ENCODE data around the gene CAMK1G. TPM values are rescaled to one million over a fixed set of nuclear protein-coding genes. Genes with fewer than 3 reads are reported as not detected.

The CAMK1G gene
- total RNA-seq, 2 donors from 2014 or later: 0.55 to 2.1 TPM

- Mint-ChIP-seq H3K27ac (no peak overlapping the region), H3K4me1 (peaks cover 7% of the 10 kb centered on the region)
These were observed 24.3 kb downstream of the CAMK1G start for GRCh38 chr1:209607795-209608178.

GRCh38 chr1:209609041-209609790 lies 25.7 kb downstream of the CAMK1G start:
- Mint-ChIP-seq H3K4me3 (no peak overlapping the region), H3K27ac (no peak overlapping the region), H3K36me3 (ENCODE audit: low read depth) (no peaks in the 10 kb centered on the region), H3K4me1 (peaks cover 2% of the 10 kb centered on the region), H3K27me3 (ENCODE audit: insufficient read depth) (peaks cover 31% of the 10 kb centered on the region), H3K9me3 (no peaks in the 10 kb centered on the region)
- no peak for DNase-seq
- Histone ChIP-seq H3K4me1 (ENCODE audit: control insufficient read depth, insufficient read depth, low read length) (no peaks in the 10 kb centered on the region), H3K27me3 (ENCODE audit: control insufficient read depth, insufficient read depth, low read length, poor library complexity, severe bottlenecking) (peaks cover 56% of the 10 kb centered on the region), H3K9ac (ENCODE audit: extremely low read depth, low read length, poor library complexity, severe bottlenecking) (no peak overlapping the region), H3K27ac (ENCODE audit: low read depth, low read length) (no peak overlapping the region), H3K9me3 (ENCODE audit: control insufficient read depth, low read length) (no peaks in the 10 kb centered on the region), H3K36me3 (ENCODE audit: control insufficient read depth, insufficient read depth, low read length) (no peaks in the 10 kb centered on the region), H3K4me3 (ENCODE audit: low read length) (no peak overlapping the region)
- WGBS, 2 experiments (ENCODE audit: insufficient coverage in 1 of 2, insufficient read length in 1 of 2): 93 to 95% methylated on average over 6 to 9 of the region's 9 CpGs
- TF ChIP-seq CTCF (conservative IDR thresholded peaks at IDR 0.05): no peak

More at GRCh38 chr1:209607795-209608178, 24.3 kb downstream of the CAMK1G start:
- H3K9me3 Mint-ChIP-seq: no peaks in the 10 kb centered on the region
- Histone ChIP-seq H3K27ac (ENCODE audit: low read depth, low read length) (no peak overlapping the region), H3K27me3 (ENCODE audit: control insufficient read depth, insufficient read depth, low read length, poor library complexity, severe bottlenecking) (peaks cover 42% of the 10 kb centered on the region), H3K4me1 (ENCODE audit: control insufficient read depth, insufficient read depth, low read length) (no peaks in the 10 kb centered on the region), H3K4me3 (ENCODE audit: low read length) (no peak overlapping the region), H3K9me3 (ENCODE audit: control insufficient read depth, low read length) (no peaks in the 10 kb centered on the region), H3K36me3 (ENCODE audit: control insufficient read depth, insufficient read depth, low read length) (no peaks in the 10 kb centered on the region), H3K9ac (ENCODE audit: extremely low read depth, low read length, poor library complexity, severe bottlenecking) (no peak overlapping the region)
- H3K4me3 Mint-ChIP-seq: no peak overlapping the region
- 85 to 89% methylated on average over 7 to 8 of the region's 8 CpGs for WGBS, 2 experiments (ENCODE audit: insufficient coverage in 1 of 2, insufficient read length in 1 of 2)
- no peak for DNase-seq
- H3K36me3 Mint-ChIP-seq (ENCODE audit: low read depth): no peaks in the 10 kb centered on the region
- H3K27me3 Mint-ChIP-seq (ENCODE audit: insufficient read depth): peaks cover 22% of the 10 kb centered on the region
- no peak for TF ChIP-seq CTCF (conservative IDR thresholded peaks at IDR 0.05)

GRCh38 chr1:209609791-209610630 lies 26.5 kb downstream of the CAMK1G start:
- H3K4me1 Mint-ChIP-seq: no peaks in the 10 kb centered on the region
- H3K4me3 Mint-ChIP-seq: no peak overlapping the region
- H3K9me3 ChIP-seq (ENCODE audit: control insufficient read depth, low read length): no peaks in the 10 kb centered on the region
- no peak overlapping the region for H3K9ac ChIP-seq (ENCODE audit: extremely low read depth, low read length, poor library complexity, severe bottlenecking)
- H3K27ac Mint-ChIP-seq: no peak overlapping the region
- peaks cover 61% of the 10 kb centered on the region for H3K27me3 ChIP-seq (ENCODE audit: control insufficient read depth, insufficient read depth, low read length, poor library complexity, severe bottlenecking)
- no peak for TF ChIP-seq CTCF (conservative IDR thresholded peaks at IDR 0.05)
- no peaks in the 10 kb centered on the region for H3K9me3 Mint-ChIP-seq
- H3K27ac ChIP-seq (ENCODE audit: low read depth, low read length): no peak overlapping the region
- DNase-seq: no peak
- no peak overlapping the region for H3K4me3 ChIP-seq (ENCODE audit: low read length)
- peaks cover 36% of the 10 kb centered on the region for H3K27me3 Mint-ChIP-seq (ENCODE audit: insufficient read depth)
- H3K4me1 ChIP-seq (ENCODE audit: control insufficient read depth, insufficient read depth, low read length): no peaks in the 10 kb centered on the region
- 90 to 98% methylated on average over 7 to 8 of the region's 8 CpGs for WGBS, 2 experiments (ENCODE audit: insufficient coverage in 1 of 2, insufficient read length in 1 of 2)
- no peaks in the 10 kb centered on the region for H3K36me3 ChIP-seq (ENCODE audit: control insufficient read depth, insufficient read depth, low read length)
- no peaks in the 10 kb centered on the region for H3K36me3 Mint-ChIP-seq (ENCODE audit: low read depth)
